HG02970 (cell line): ENCODE measurements around the gene MYORG.
A peak's percentile ranks its signal among the peaks of the same experiment; 100 is the strongest.
"Not testable (repeated sequence)": the region's sequence is repeated elsewhere in the genome, so short reads cannot be mapped to it uniquely, and the experiment has no call there.

ENCODE experiments used
- ATAC-seq: cut with Tn5 transposase; IDR thresholded peaks from one replicate; pipeline ENCODE4 v1.9.1; 2021; ENCODE audit warnings: mild to moderate bottlenecking, moderate library complexity, moderate number of reproducible peaks; ENCODE audit not compliant: unreplicated experiment, low FRiP score

MYORG gene

GRCh38 chr9:34338079-34338478 lies 38.6 kb downstream of the MYORG start:
- not testable (repeated sequence) for ATAC-seq

- ATAC-seq, result no peak
Observed at GRCh38 chr9:34337403-34337802, 39.3 kb downstream of the MYORG start.

DNA sequence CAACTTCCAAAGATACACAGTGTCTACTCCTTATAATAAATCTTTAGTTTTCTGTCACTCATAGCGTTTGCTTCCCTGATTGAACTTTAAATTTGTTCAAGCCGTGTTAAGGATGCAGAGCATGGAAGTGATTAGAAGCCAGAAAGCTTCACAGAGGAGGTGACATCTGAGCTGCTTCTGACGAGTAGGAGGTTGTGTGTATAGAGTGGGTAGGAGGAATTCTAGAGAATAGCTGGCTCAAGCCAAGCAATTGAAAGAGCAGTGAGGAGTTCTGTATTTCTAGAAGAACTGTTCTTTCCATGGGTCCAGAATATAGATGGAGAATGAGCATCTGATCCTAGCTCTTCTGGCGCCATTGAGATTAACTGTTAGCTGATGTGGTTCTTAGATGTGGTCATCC lies 41.3 kb downstream of the MYORG start:
- ATAC-seq, result no peak

GRCh38 chr9:34334916-34335315 lies 41.8 kb downstream of the MYORG start:
- no peak for ATAC-seq

- ATAC-seq, result no peak
Observed at GRCh38 chr9:34334337-34334824, 42.3 kb downstream of the MYORG start.

GRCh38 chr9:34333836-34334235 lies 42.9 kb downstream of the MYORG start:
- ATAC-seq, result no peak

GRCh38 chr9:34332076-34332964 lies 44.4 kb downstream of the MYORG start:
- no peak for ATAC-seq

DNA sequence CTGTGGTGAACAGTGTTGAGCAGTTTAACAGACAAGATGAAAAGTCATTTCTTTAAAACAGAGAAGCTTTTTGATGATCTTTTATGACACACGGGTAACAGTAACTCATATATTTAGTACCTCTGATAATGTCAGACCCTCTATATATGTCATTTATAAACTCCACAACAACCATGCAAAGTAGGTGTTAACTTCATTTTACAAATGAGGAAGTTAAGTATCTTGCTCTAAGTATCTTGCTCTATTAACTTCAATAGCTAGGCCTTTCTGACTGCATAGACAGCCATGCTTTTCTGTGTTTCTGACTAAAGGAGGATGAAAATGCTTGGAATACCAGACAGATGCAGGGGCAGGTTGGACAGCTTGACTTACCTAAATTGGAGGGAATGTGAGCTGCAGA lies 45.5 kb downstream of the MYORG start:
- no peak for ATAC-seq

GRCh38 chr9:34328987-34329832 lies 47.5 kb downstream of the MYORG start, which contains the start of the genes KIF24 and NUDT2:
TSS of gene KIF24 (minus strand) at chr9:34329268. CDS start at chr9:34311346, 17,922 bp downstream.
TSS of gene NUDT2 (plus strand) at chr9:34329569. CDS start at chr9:34339040, 9,471 bp downstream.
- ATAC-seq, result peak; percentile 98

DNA sequence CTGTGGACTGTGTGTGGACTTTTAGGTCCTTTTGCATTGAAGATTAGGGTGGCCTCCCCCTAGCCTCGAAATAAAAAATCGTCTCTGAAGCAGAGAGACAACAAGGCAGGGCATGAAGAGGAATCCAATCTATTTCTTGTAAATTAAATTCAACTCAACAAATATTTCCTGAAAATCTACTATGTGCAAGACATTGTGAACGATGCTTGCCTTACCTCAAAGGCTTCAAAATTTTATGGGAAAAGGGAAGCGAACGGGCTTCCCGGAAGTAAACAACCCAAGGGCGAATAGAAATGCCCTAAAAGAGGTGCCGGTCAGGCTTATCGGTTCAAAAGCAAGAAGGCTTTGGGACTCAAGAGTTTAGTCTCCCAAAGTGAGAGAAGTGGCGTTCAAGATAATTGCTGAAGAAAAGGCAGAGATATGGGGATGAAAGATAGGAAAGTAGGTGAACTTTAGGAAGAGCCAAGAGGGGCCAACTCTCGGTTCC lies 48.2 kb downstream of the MYORG start:
- peak; percentile 1 for ATAC-seq

DNA sequence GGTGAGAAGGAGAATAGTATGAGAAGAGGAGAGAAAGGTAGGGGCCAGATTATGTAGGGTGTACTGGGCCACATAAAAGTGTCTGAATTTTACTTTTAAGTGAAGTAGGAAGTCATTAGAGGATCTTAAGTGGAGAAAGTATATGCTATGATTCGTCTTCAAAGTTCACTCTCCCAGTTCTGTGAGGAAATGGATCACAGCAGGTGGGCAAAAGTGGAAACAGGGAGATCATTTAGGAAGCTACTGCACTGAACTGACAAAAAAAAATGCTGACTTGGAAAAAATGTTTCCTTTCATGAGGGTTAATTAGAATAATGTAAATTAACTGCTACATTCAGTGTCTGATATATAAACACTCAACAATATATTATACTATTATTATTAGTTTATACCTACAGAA lies 50.0 kb downstream of the MYORG start:
- no peak for ATAC-seq

DNA sequence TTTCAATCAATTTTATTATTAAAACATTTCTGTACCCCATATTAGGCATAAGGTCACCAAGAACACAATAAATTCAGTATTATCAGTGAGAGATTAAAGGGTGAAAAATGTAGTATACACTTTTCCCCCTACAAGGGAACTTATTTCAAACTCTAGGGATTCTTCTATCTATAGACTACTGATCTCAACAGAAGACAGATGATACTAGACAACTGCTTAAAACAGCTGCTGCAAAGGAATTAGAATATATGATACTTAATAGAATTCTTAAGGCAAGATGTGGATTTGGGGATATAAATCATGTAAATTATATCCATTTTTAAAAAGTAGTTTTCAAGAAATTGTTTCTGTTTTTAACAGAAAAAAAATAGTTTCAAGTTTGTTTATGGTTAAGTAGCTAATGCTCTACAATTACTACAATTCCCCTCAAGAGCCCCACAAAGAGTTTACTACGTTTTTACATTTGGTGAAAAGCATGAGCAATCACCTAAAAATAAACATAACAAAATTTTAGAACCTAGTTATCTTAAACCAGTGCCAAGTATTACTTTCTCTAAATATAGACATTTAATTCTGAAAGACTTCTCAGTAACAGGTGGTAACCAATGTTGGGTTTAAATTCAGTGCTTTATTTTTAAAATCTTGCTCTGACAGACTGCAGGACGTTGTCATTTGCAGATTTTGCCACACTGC lies 53.7 kb downstream of the MYORG start:
- ATAC-seq, result no peak

DNA sequence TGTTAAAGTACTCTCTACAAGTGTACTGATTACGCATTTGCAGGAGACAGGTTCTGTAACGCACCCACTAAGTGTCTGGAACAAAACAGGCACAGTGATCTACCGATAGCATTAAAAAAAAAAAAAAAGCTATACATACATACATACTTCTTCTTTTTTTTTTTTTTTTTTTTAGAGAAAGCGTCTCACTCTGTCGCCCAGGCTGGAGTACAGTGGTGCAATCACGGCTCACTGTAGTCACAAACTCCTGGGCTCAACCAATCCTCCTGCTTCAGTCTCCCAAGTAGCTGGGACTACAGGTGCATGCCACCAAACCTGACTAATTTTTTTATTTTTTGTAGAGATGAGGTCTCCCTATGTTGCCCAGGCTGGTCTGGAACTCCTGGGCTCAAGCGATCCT lies 55.2 kb downstream of the MYORG start:
- ATAC-seq, result no peak

- no peak for ATAC-seq
Observed at GRCh38 chr9:34318163-34318790, 58.4 kb downstream of the MYORG start.

DNA sequence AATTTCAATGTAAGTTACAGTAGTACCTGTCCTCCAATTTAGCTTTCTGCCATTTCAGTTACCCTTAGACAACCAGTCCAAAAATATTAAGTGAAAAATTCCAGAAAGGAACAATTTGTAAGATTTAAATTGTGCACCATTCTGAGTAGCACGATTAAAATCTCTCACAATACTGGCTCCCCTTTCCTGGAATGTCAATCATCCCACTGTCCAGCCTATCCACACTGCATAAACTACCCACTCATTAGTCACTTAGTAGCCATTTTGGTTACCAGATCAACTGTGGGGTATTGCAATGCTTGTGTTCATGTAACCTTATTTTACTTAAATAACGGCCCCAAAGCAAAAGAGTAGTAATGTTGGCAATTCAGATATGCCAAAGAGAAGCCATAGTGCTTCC lies 59.3 kb downstream of the MYORG start:
- no peak for ATAC-seq
